Muscle of leg (tissue), 11 donors: Measurements from ENCODE around the gene DDX19B. TPM values are rescaled to one million over a fixed set of nuclear protein-coding genes. Genes with fewer than 3 reads are reported as not detected.
"Not testable (repeated sequence)": the region's sequence is repeated elsewhere in the genome, so short reads cannot be mapped to it uniquely, and the experiment has no call there.

Experiments
- DNase-seq: peaks from one replicate; pipeline ENCODE4 v3.0.0; 2013
- H3K27ac ChIP-seq: one replicate; pipeline ENCODE4 v1.5.1; 2013; ENCODE audit warnings: mild to moderate bottlenecking, low read length, control low read depth
- H3K27me3 ChIP-seq: one replicate; pipeline ENCODE4 v1.6.1; 2013; ENCODE audit warnings: low read length; ENCODE audit not compliant: control insufficient read depth, insufficient read depth
- H3K36me3 ChIP-seq: one replicate; pipeline ENCODE4 v1.6.1; 2013; ENCODE audit warnings: low read length; ENCODE audit not compliant: control insufficient read depth, insufficient read depth
- H3K4me1 ChIP-seq: one replicate; pipeline ENCODE4 v1.6.1; 2013; ENCODE audit warnings: low read length; ENCODE audit not compliant: control insufficient read depth, insufficient read depth
- H3K4me3 ChIP-seq: one replicate; pipeline ENCODE4 v1.5.1; 2013; ENCODE audit warnings: low read length, control low read depth
- H3K9me3 ChIP-seq: replicated peaks from 2 replicates; pipeline ENCODE4 v1.6.1; 2013; ENCODE audit warnings: low read depth, low read length; ENCODE audit not compliant: control insufficient read depth
- WGBS: methylation state at CpG from one replicate; pipeline ENCODE4 v1.1.5; 2013; ENCODE audit warnings: missing lambda C conversion rate; ENCODE audit not compliant: insufficient coverage; 5-methylcytosine and 5-hydroxymethylcytosine counted together
- polyA plus RNA-seq, 8 donors: library from polyadenylated mRNA; unstranded; fragments of 120-200 nt; gene quantifications; one replicate each; pipeline versions ENCODE4 v1.2.1 to v1.2.3, GENCODE V29; 2013; ENCODE audit warnings: inconsistent platforms in 1 of 8, low replicate concordance in 1 of 8; ENCODE audit not compliant: insufficient read length in 8 of 8, insufficient read depth in 1 of 8
- total RNA-seq: library from RNA; stranded (reverse); fragments of 120-200 nt; gene quantifications from one replicate; pipeline ENCODE4 v1.2.4, GENCODE V29; 2013

DDX19B gene
- total and polyA plus RNA-seq, 9 donors = 19.1 to 27.5 (median 21.8) TPM

DNA sequence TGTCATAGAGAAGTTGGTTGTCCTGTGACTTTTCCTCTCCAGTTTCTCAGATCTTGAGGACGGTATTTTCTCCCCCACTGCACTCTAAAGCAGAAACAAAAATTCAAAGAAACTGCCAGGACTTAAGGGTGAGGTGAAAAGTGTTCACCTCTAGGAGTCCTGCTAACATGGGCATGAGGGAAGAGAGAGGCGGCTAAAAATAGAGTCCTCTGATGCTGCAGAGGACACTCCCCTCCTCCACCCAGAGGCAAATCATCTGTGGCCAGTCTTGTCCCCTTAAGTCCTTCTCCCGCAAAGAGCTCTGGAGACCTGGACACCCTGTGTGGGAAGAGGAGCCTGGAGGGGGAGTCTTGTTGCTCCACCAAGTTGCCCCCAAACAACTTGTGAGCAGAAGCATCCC lies 43.0 kb downstream of the DDX19B start:
- Histone ChIP-seq H3K4me3 (no peak overlapping the region), H3K27ac (no peak overlapping the region), H3K27me3 (no peaks in the 10 kb centered on the region), H3K9me3 (no peaks in the 10 kb centered on the region), H3K4me1 (peaks cover 4% of the 10 kb centered on the region), H3K36me3 (peaks cover 11% of the 10 kb centered on the region)
- WGBS = no CpG with 5 or more reads among the region's 3 CpGs
- DNase-seq = no peak

DNA sequence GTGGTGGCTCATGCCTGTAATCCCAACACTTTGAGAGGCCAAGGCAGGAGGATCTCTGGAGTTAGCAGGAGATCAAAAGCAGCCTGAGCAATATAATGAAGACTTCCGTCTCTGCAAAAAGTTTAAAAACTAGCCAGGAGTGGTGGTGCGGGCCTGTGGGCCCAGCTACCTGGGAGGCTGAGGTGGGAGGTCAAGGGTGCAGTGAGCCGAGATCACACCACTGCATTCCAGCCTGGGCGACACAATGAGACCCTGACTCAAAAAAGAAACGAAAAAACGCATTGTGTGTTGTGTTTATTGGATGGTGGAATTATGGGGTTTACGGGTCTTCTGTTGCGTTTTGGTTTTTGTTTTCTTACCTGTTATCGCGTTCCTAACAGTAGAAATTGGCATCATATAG lies 46.9 kb downstream of the DDX19B start:
- peaks cover 18% of the 10 kb centered on the region for H3K4me1 ChIP-seq
- no peak for DNase-seq

DNA sequence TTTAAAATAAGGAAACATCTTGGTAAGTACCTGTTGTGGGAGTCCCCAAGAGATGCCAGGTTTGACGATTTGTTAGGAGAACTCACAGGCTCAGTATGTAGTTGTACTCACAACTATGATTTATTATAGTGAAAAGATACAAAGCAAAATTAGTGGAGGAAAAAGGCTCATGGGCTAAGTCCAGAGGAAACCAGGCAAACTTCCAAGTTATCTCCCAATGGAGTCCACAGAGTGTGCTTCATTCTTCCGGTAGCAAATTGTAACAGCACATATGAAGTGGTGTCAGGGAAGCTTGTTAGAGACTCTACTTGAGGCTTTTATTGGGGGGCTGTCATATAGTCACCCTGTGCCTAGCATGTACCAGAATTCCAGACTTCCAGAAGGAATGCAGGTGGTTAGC lies 50.0 kb downstream of the DDX19B start:
- Histone ChIP-seq H3K9me3 (no peaks in the 10 kb centered on the region), H3K27ac (peak overlapping the region; percentile 3), H3K36me3 (peaks cover 30% of the 10 kb centered on the region), H3K27me3 (no peaks in the 10 kb centered on the region), H3K4me1 (peaks cover 18% of the 10 kb centered on the region), H3K4me3 (no peak overlapping the region)
- DNase-seq = peak; percentile 76
- no CpG with 5 or more reads among the region's 2 CpGs for WGBS

More for the DNA sequence above, 46.9 kb downstream of the DDX19B start:
- Histone ChIP-seq H3K27ac (peak overlapping the region; percentile 98), H3K4me3 (peak overlapping the region; percentile 98), H3K9me3 (no peaks in the 10 kb centered on the region), H3K36me3 (peaks cover 11% of the 10 kb centered on the region), H3K27me3 (no peaks in the 10 kb centered on the region)
- WGBS = 100% methylated on average over 5 of the region's 10 CpGs

DNA sequence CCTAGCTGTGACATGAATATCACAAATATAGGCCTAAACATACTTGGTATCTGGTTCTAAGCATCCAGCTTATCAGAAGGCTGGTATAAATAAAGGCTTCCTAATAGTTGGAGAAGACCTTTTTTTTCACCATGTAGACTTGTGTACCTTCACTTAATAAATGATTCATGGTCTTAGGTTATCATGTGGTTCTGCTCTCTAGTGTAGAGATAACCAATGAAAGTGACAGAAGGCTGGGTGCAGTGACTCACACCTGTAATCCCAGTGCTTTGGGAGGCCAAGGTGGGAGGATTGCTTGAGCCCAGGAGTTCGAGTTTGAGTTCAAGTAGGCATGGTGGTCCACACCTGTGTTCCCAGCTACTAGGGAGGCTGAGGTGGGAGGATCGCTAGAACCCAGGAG lies 50.8 kb downstream of the DDX19B start:
- Histone ChIP-seq H3K36me3 (peaks cover 34% of the 10 kb centered on the region), H3K27ac (no peak overlapping the region), H3K4me1 (peaks cover 18% of the 10 kb centered on the region), H3K4me3 (no peak overlapping the region), H3K27me3 (no peaks in the 10 kb centered on the region), H3K9me3 (no peaks in the 10 kb centered on the region)
- DNase-seq = no peak
- 100% methylated on average over 2 of the region's 2 CpGs for WGBS

GRCh38 chr16:70359552-70359951 lies 60.6 kb downstream of the DDX19B start:
- no peak overlapping the region for H3K27ac ChIP-seq
- no peaks in the 10 kb centered on the region for H3K9me3 ChIP-seq
- H3K27me3 ChIP-seq = no peaks in the 10 kb centered on the region
- H3K4me1 ChIP-seq = no peaks in the 10 kb centered on the region
- DNase-seq = no peak
- no peak overlapping the region for H3K4me3 ChIP-seq
- 100% methylated on average over 1 of the region's 7 CpGs for WGBS
- peaks cover 75% of the 10 kb centered on the region for H3K36me3 ChIP-seq

DNA sequence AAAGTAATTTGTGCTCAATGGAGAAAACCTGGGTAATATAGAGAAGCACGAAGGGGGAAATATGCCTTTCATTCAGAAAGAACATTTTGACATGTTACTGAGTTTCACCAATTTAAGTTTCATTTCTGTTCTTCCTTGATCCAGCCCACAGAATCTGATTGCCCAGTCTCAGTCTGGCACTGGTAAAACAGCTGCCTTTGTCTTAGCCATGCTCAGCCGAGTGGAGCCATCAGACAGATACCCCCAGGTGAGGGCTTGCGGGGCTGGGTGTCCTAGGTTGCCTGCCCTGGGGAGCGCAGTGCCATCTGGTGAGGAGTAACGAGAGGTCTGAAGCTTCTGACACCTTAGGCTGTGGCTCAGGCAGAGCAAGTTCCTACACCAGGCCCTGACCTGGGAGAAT lies 65.4 kb downstream of the DDX19B start:
- no peak for DNase-seq
- Histone ChIP-seq H3K4me3 (no peak overlapping the region), H3K36me3 (peaks cover 79% of the 10 kb centered on the region), H3K27ac (no peak overlapping the region), H3K27me3 (no peaks in the 10 kb centered on the region), H3K9me3 (no peaks in the 10 kb centered on the region), H3K4me1 (no peaks in the 10 kb centered on the region)
- 86% methylated on average over 5 of the region's 5 CpGs for WGBS

- H3K27me3 ChIP-seq, H3K4me1 ChIP-seq, H3K9me3 ChIP-seq, H3K4me3 ChIP-seq, H3K27ac ChIP-seq: not testable (repeated sequence)
- WGBS = 65% methylated on average over 9 of the region's 10 CpGs
- peak; percentile 29 for DNase-seq
- peaks cover 77% of the 10 kb centered on the region for H3K36me3 ChIP-seq
Measured at GRCh38 chr16:70370145-70370544, 71.2 kb downstream of the DDX19B start.

GRCh38 chr16:70370924-70371323 lies 71.9 kb downstream of the DDX19B start:
- no peak for DNase-seq
- H3K27me3 ChIP-seq = no peaks in the 10 kb centered on the region
- 85% methylated on average over 9 of the region's 10 CpGs for WGBS
- H3K4me3 ChIP-seq = no peak overlapping the region
- peaks cover 73% of the 10 kb centered on the region for H3K36me3 ChIP-seq
- H3K27ac ChIP-seq = no peak overlapping the region
- H3K4me1 ChIP-seq = no peaks in the 10 kb centered on the region
- no peaks in the 10 kb centered on the region for H3K9me3 ChIP-seq

DNA sequence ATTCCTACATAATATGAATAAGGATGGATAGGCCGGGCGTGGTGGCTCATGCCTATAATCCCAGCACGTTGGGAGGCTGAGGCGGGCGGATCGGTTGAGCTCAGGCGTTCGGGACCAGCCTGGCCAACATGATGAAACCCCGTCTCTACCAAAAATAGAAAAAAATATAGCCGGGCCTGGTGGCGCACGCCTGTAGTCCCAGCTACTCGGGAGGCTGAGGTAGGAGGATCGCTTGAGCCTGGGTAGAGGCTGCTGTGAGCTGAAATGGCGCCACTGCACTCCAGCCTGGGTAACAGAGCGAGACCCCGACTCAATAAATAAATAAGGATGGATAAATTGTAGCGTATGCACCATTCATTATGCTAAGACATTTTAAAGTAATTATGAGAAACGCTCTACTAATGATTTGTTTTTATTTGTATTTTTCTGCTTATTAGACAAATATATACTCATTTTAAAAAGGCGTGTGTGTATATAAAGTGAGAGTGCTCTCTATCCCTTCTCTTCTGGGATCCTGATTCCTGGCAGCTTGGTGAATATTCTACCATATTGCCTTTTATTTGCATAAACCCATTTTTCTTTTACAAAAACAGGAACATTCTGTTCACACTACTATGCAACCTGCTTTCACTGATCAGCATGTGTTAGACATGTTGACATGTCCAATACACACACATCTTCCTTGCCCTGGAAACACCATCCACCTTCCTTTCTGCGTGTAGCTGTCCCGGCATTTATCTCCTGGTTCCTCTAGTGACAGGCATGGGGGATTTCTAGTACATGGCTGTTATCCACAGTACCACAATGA lies 74.1 kb downstream of the DDX19B start:
- H3K36me3 ChIP-seq = peaks cover 64% of the 10 kb centered on the region
- H3K4me3 ChIP-seq = no peak overlapping the region
- DNase-seq = no peak
- 83% methylated on average over 5 of the region's 22 CpGs for WGBS
- no peak overlapping the region for H3K27ac ChIP-seq
- H3K9me3 ChIP-seq = no peaks in the 10 kb centered on the region
- H3K4me1 ChIP-seq = no peaks in the 10 kb centered on the region
- H3K27me3 ChIP-seq = no peaks in the 10 kb centered on the region

DNA sequence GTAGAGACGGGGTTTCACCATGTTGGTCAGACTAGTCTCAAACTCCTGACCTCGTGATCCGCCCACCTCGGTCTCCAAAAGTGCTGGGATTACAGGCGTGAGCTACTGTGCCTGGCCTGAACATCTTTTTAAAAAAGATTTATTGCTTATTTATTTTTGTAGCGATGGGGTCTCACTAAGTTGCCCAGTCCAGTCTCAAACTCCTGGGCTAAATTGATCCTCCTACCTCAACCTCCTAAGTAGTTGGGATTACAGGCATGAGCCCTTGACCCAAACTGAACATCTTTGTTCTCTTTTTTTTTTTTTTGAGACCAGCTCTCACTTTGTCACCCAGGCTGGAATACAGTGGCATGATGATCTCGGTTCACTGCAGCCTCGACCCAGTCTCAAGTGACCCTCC lies 75.2 kb downstream of the DDX19B start:
- 97% methylated on average over 4 of the region's 8 CpGs for WGBS
- peaks cover 63% of the 10 kb centered on the region for H3K36me3 ChIP-seq
- H3K27ac ChIP-seq = no peak overlapping the region
- DNase-seq = no peak
- H3K4me3 ChIP-seq = no peak overlapping the region
- H3K27me3 ChIP-seq = no peaks in the 10 kb centered on the region
- H3K9me3 ChIP-seq = no peaks in the 10 kb centered on the region
- no peaks in the 10 kb centered on the region for H3K4me1 ChIP-seq
